ENCODE results near the gene FBF1. TPM values are rescaled to one million over a fixed set of nuclear protein-coding genes. Genes with fewer than 3 reads are reported as not detected.
A peak's percentile ranks its signal among the peaks of the same experiment; 100 is the strongest.

FBF1 gene
- total and polyA plus RNA-seq, 2 donors (not counting 3 experiments of a cell fraction or from before 2014, with no cell fraction given): 4.9 to 9.4 TPM

GRCh38 chr17:75979705-75980187, 38.9 kb upstream of the FBF1 start:
- FAIRE-seq (peak; percentile 37), DNase-seq (ENCODE audit: low read depth, low spot score) (no peak)
- TF ChIP-seq POLR2AphosphoS5 (IDR thresholded peaks at IDR 0.05; ENCODE audit: insufficient read depth, low read depth, low read length) (no peak), POLR2A (IDR thresholded peaks at IDR 0.05; ENCODE audit: low read depth, low read length) (peak; percentile 92)
- CTCF ChIA-PET: no interaction called here
- Histone ChIP-seq H3K36me3 (ENCODE audit: control insufficient read depth in 2 of 2, extremely low read depth in 1 of 2, insufficient read depth in 2 of 2, low read length in 2 of 2) (no peaks in the 10 kb centered on the region), H3K4me3 (replicated peaks in 1 of 3; ENCODE audit: insufficient read depth in 1 of 3, low read depth in 1 of 3, low read length in 3 of 3) (peak overlapping the region; percentile 43 to 77 (median 70)), H3K9ac (replicated peaks; ENCODE audit: extremely low read depth, insufficient read depth, low read length) (peak overlapping the region; percentile 95), H3K27ac (ENCODE audit: insufficient read depth, low read depth, low read length) (peak overlapping the region; percentile 94), H3K4me1 (ENCODE audit: control insufficient read depth, extremely low read depth, insufficient read depth, low read length) (peaks cover 19% of the 10 kb centered on the region), H3K9me3 (replicated peaks; ENCODE audit: control insufficient read depth, insufficient read depth, low read length) (no peaks in the 10 kb centered on the region), H3K4me2 (ENCODE audit: insufficient read depth, low read length) (peak overlapping the region; percentile 52), H3K9me1 (replicated peaks; ENCODE audit: control insufficient read depth, extremely low read depth, insufficient read depth, low read length) (no peaks in the 10 kb centered on the region), H4K20me1 (replicated peaks; ENCODE audit: control insufficient read depth, extremely low read depth, insufficient read depth, low read length) (no peaks in the 10 kb centered on the region), H3K27me3 (ENCODE audit: control insufficient read depth in 2 of 2, insufficient read depth in 2 of 2, low read length in 2 of 2) (no peaks in the 10 kb centered on the region), H2AFZ (ENCODE audit: low read depth, low read length) (peak overlapping the region; percentile 57), H3K79me2 (ENCODE audit: control insufficient read depth, insufficient read depth, low read length) (peaks cover 12% of the 10 kb centered on the region)
- BruUV-seq (replicated peaks): TSS peak; percentile 78
- POLR2A ChIA-PET: no interaction called here
- intact Hi-C loops (cut with micrococcal nuclease) (loop anchor here (1.0 to 2.0 kb wide), 4 partner anchors 9 to 195 kb away; partner anchors contain the start of genes FBF1 and UNK), dilution Hi-C loops (cut with MboI; ENCODE audit: extremely low pct_ligation_motif_present, low sequenced_read_pairs) (no loop called here)

DNA sequence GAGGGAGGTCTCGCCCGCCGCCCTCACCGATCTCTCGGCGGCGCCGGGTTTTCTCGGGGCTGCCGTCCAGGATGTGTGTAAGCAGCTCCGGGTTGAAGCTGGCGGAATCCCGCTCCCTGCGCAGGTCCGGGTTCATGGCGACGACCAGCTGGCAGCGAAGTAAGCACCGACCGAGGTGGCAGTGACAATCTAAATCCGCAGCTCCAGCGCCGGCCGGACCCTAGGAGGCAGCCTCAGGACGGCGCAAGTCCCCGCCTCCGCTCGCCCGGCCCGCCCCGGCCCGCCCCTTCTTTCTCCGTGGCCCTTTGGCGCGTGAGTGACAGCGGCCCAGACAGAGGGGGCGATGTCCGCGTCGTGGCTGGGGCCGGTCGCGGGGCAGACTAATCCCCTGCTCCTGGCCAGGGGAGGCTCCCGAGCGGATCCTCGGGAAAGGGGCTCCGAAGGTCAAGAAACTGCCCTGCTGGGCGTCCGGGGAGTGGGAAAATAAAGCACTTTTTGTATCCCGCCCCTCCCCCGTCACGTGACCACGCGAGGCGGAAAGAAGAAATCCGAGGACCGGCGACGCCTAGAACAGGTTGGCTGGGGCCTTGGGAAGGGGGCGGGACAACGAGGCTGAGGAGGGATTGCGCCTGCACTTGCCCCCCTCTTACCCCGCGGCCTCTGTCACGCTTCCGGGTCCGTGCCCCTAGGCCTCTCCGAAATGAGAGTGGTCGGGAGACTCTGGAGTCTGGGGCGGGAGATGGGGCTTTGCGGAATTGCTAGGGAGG, 38.3 kb upstream of the FBF1 start, which contains the start of the genes ACOX1 and TEN1:
Gene ACOX1 (minus strand): TSS at position 229 of the 767 bp plus-strand sequence. CDS start 93 bp downstream, at position 136.
Gene TEN1 (plus strand): TSS at position 303 of the 767 bp plus-strand sequence. CDS start 6,953 bp downstream, outside the sequence.
- Histone ChIP-seq H3K9me3 (replicated peaks; ENCODE audit: control insufficient read depth, insufficient read depth, low read length) (no peaks in the 10 kb centered on the region), H3K9ac (replicated peaks; ENCODE audit: extremely low read depth, insufficient read depth, low read length) (peak within 1 kb of the TSS; percentile 95), H2AFZ (ENCODE audit: low read depth, low read length) (peak within 1 kb of the TSS; percentile 61), H3K9me1 (replicated peaks; ENCODE audit: control insufficient read depth, extremely low read depth, insufficient read depth, low read length) (no peaks in the 10 kb centered on the region), H3K27me3 (ENCODE audit: control insufficient read depth in 2 of 2, insufficient read depth in 2 of 2, low read length in 2 of 2) (no peaks in the 10 kb centered on the region), H3K79me2 (ENCODE audit: control insufficient read depth, insufficient read depth, low read length) (peaks cover 12% of the 10 kb centered on the region), H3K4me1 (ENCODE audit: control insufficient read depth, extremely low read depth, insufficient read depth, low read length) (peaks cover 19% of the 10 kb centered on the region), H3K36me3 (ENCODE audit: control insufficient read depth in 2 of 2, extremely low read depth in 1 of 2, insufficient read depth in 2 of 2, low read length in 2 of 2) (no peaks in the 10 kb centered on the region), H3K27ac (ENCODE audit: insufficient read depth, low read depth, low read length) (peak within 1 kb of the TSS; percentile 94), H4K20me1 (replicated peaks; ENCODE audit: control insufficient read depth, extremely low read depth, insufficient read depth, low read length) (no peaks in the 10 kb centered on the region), H3K4me3 (replicated peaks in 1 of 3; ENCODE audit: insufficient read depth in 1 of 3, low read depth in 1 of 3, low read length in 3 of 3) (peak within 1 kb of the TSS; percentile 65 to 77 (median 70)), H3K4me2 (ENCODE audit: insufficient read depth, low read length) (peak within 1 kb of the TSS; percentile 92)
- FAIRE-seq (peak; percentile 96), DNase-seq (ENCODE audit: low read depth, low spot score) (peak; percentile 95)
- intact Hi-C loops (cut with micrococcal nuclease) (loop anchor here (1.0 to 2.0 kb wide), 4 partner anchors 9 to 194 kb away; partner anchors contain the start of genes FBF1 and UNK), dilution Hi-C loops (cut with MboI; ENCODE audit: extremely low pct_ligation_motif_present, low sequenced_read_pairs) (no loop called here)
- BruUV-seq (replicated peaks): no TSS peak
- ChIA-PET POLR2A (interaction anchor here (0.9 to 1.2 kb wide), 2 partner anchors 38 to 199 kb away, joined by 4 read pairs; partner anchors contain the start of gene FBF1), CTCF (interaction anchor here (1.1 to 1.7 kb wide), 3 partner anchors 11 to 164 kb away, joined by 3 to 5 read pairs (median 5); partner anchors contain the start of gene FBF1)
- TF ChIP-seq, protein P1, sequence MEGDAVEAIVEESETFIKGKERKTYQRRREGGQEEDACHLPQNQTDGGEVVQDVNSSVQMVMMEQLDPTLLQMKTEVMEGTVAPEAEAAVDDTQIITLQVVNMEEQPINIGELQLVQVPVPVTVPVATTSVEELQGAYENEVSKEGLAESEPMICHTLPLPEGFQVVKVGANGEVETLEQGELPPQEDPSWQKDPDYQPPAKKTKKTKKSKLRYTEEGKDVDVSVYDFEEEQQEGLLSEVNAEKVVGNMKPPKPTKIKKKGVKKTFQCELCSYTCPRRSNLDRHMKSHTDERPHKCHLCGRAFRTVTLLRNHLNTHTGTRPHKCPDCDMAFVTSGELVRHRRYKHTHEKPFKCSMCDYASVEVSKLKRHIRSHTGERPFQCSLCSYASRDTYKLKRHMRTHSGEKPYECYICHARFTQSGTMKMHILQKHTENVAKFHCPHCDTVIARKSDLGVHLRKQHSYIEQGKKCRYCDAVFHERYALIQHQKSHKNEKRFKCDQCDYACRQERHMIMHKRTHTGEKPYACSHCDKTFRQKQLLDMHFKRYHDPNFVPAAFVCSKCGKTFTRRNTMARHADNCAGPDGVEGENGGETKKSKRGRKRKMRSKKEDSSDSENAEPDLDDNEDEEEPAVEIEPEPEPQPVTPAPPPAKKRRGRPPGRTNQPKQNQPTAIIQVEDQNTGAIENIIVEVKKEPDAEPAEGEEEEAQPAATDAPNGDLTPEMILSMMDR (IDR thresholded peaks at IDR 0.05; ENCODE audit: extremely low read depth in 1 of 2, insufficient read depth in 1 of 2, low read depth in 1 of 2, low read length in 2 of 2): peak in 1 of 2 donors; percentile 38
- TF ChIP-seq FOS (IDR thresholded peaks at IDR 0.05; ENCODE audit: borderline replicate concordance, insufficient read depth, low read length): peak; percentile 16
- TF ChIP-seq, protein P2, sequence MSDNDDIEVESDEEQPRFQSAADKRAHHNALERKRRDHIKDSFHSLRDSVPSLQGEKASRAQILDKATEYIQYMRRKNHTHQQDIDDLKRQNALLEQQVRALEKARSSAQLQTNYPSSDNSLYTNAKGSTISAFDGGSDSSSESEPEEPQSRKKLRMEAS (IDR thresholded peaks at IDR 0.05; ENCODE audit: insufficient read depth, insufficient read length): peak; percentile 94
- no peak for TF ChIP-seq JUN (IDR thresholded peaks at IDR 0.05; ENCODE audit: borderline replicate concordance, insufficient read depth, insufficient read length, low read depth)
- TF ChIP-seq POLR2AphosphoS5 (IDR thresholded peaks at IDR 0.05; ENCODE audit: insufficient read depth, low read depth, low read length): peak; percentile 73
- peak; percentile 61 for TF ChIP-seq POLR2A (IDR thresholded peaks at IDR 0.05; ENCODE audit: low read depth, low read length)
- no peak for TF ChIP-seq GATA2 (IDR thresholded peaks at IDR 0.05; ENCODE audit: insufficient read depth, insufficient read length, low read depth, low read length)
- TF ChIP-seq MYC (IDR thresholded peaks at IDR 0.05; ENCODE audit: low read depth, low read length): no peak
- no peak for TF ChIP-seq EZH2 (IDR thresholded peaks at IDR 0.05; ENCODE audit: borderline replicate concordance, low read depth, low read length, severe bottlenecking)

All from endothelial cell of umbilical vein (primary cell).